Esophagus squamous epithelium (tissue), 4 donors: ENCODE results near the gene ERC2.

Experiments
- POLR2A ChIP-seq, 4 donors: fragments of 450-650 bp; IDR thresholded peaks; one replicate each; pipeline ENCODE4 v1.6.1; 2017; ENCODE audit warnings: antibody characterized with exemption in 4 of 4, mild to moderate bottlenecking in 4 of 4, moderate library complexity in 3 of 4
- TF ChIP-seq, protein P1 (sequence below), 6 experiments: fragments of 450-650 bp in 4 of 6; fragments of 200-600 bp in 2 of 6; sonication (generic) in 2 of 6; IDR thresholded peaks; one replicate each; pipeline ENCODE4 v1.5.1; 2016 to 2019; ENCODE audit warnings: antibody characterized with exemption in 6 of 6, mild to moderate bottlenecking in 4 of 6, moderate library complexity in 4 of 6

GRCh38 chr3:55598224-55598623, 870.0 kb downstream of the ERC2 start:
- TF ChIP-seq, protein P1, sequence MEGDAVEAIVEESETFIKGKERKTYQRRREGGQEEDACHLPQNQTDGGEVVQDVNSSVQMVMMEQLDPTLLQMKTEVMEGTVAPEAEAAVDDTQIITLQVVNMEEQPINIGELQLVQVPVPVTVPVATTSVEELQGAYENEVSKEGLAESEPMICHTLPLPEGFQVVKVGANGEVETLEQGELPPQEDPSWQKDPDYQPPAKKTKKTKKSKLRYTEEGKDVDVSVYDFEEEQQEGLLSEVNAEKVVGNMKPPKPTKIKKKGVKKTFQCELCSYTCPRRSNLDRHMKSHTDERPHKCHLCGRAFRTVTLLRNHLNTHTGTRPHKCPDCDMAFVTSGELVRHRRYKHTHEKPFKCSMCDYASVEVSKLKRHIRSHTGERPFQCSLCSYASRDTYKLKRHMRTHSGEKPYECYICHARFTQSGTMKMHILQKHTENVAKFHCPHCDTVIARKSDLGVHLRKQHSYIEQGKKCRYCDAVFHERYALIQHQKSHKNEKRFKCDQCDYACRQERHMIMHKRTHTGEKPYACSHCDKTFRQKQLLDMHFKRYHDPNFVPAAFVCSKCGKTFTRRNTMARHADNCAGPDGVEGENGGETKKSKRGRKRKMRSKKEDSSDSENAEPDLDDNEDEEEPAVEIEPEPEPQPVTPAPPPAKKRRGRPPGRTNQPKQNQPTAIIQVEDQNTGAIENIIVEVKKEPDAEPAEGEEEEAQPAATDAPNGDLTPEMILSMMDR (IDR thresholded peaks at IDR 0.05), result no peak
- TF ChIP-seq POLR2A (IDR thresholded peaks at IDR 0.05), result no peak
